ENCODE data around the gene ATP2C1.
"Not testable (repeated sequence)": the region's sequence is repeated elsewhere in the genome, so short reads cannot be mapped to it uniquely, and the experiment has no call there.

Gene ATP2C1

DNA sequence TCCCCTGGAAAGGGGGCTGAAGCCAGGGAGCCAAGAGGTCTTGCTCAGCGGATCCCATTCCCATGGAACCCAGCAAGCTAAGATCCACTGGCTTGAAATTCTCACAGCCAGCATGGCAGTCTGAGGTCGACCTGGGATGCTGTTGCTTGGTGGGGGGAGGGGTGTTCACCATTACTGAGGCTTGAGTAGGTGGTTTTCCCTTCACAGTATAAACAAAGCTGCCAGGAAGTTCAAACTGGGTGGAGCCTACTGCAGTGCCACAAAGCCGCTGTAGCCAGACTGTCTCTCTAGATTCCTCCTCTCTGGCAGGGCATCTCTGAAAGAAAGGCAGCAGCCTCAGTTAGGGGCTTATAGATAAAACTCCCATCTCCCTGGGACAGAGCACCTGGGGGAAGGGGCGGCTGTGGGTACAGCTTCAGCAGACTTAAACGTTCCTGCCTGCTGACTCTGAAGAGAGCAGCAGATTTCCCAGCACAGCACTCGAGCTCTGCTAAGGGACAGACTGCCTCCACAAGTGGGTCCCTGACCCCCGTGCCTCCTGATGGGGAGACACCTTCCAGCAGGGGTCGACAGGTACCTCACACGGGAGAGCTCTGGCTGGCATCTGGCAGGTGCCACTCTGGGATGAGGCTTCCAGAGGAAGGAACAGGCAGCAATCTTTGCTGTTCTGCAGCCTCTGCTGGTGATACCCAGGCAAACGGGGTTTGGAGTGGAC is 148.5 kb downstream of the ATP2C1 start:
- not testable (repeated sequence) for DNase-seq (ENCODE audit: low spot score)

DNA sequence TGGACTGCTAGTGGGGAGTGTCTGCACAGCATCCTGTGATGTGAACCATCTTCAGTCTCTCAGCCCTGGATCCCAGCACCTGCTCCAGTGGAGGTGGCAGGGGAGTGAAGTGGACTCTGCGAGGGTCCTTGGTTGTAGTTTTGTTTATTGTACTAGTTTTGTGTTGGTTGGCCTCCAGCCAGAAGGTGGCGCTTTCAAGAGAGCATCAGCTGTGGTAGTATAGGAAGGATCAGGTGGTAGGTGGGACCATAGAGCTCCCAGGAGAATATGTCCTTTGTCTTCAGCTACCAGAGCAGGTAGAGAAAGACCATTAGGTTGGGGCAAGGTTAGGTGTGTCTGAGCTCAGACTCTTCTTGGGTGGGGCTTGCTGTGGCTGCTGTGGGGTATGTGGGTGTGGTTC is 153.7 kb downstream of the ATP2C1 start:
- no peak for DNase-seq (ENCODE audit: low spot score)

GRCh38 chr3:131048030-131048429 is 154.1 kb downstream of the ATP2C1 start:
- DNase-seq (ENCODE audit: low spot score) = no peak

DNA sequence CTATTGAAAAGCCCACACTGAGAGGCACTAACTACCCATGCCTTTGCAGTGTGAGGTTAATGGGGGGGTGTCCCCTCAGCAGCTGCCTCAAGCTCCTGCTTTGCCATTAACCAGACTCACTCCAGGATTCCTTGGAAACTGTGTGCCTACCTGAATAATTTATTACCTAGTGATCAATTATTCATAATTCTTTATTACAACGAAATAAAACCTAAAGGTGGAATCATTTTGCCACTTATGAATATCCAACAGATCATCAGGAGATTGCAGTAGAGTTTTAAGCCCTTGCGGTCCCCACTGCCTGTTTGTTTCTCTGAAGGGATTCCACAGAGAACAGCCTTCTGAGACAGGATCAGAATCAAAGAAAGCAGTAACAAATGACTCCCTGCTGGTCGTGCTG is 156.1 kb downstream of the ATP2C1 start:
- no peak for DNase-seq (ENCODE audit: low spot score)

DNA sequence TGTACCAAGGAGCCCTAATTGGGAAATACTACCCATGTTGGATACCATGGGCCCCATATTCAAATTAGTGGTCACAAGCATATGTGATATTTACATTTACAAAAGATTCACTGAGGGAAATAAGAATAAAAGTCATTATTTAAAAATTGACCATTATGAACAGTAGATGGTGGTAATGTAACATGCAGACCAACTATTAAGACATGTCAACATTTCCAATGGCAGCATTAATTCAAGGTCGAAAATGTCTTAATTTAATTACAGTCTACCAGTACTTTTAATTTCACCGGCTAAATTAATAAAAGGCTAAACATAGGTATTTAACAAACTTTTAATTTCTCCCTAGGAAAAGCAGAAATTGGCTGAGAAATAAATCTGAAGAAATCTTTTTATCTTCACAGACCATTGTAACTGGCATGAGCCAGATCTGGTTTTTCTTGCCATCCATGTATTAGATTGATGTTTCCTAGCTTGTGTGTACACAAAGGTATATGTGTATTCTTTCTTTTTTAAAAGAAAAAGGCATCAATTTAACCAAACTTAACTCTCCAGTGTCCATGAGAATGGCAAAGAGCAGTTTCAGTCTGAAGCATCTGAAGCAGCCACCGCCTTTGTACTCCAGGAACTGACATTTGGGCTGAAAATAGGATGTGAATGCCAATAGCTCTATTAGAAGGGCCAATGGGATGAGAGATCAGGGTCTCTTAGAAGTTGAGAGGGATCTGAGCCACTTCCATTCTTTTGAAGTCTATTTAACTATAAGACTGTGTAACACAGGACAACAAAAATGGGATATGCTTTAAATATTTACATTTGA is 159.4 kb downstream of the ATP2C1 start:
- peak; percentile 8 for DNase-seq (ENCODE audit: low spot score)
